IPS-NIHi11 (cell line): ENCODE measurements around the gene PRKCA.
"Not testable (repeated sequence)": the region's sequence is repeated elsewhere in the genome, so short reads cannot be mapped to it uniquely, and the experiment has no call there.

Experiments
- DNase-seq: peaks from one replicate; pipeline ENCODE4 v3.0.0; 2012; ENCODE audit warnings: mixed read lengths, low spot score

The PRKCA gene

GRCh38 chr17:66353937-66354401, 51.6 kb downstream of the PRKCA start:
- no peak for DNase-seq

GRCh38 chr17:66354472-66354871, 52.1 kb downstream of the PRKCA start:
- DNase-seq, result no peak

GRCh38 chr17:66354981-66355380, 52.6 kb downstream of the PRKCA start:
- no peak for DNase-seq

GRCh38 chr17:66355510-66355909, 53.1 kb downstream of the PRKCA start:
- no peak for DNase-seq

GRCh38 chr17:66357037-66357436, 54.6 kb downstream of the PRKCA start:
- no peak for DNase-seq

- DNase-seq, result no peak
These were observed 56.9 kb downstream of the PRKCA start for GRCh38 chr17:66359351-66359750.

- not testable (repeated sequence) for DNase-seq
These were observed 58.6 kb downstream of the PRKCA start for GRCh38 chr17:66360961-66361565.

GRCh38 chr17:66364508-66364907, 62.1 kb downstream of the PRKCA start:
- DNase-seq, result no peak

- DNase-seq, result no peak
These were observed 62.6 kb downstream of the PRKCA start for GRCh38 chr17:66364990-66365490.

GRCh38 chr17:66365903-66366302, 63.5 kb downstream of the PRKCA start:
- DNase-seq, result no peak

GRCh38 chr17:66367107-66367506, 64.7 kb downstream of the PRKCA start:
- no peak for DNase-seq

GRCh38 chr17:66369830-66370229, 67.4 kb downstream of the PRKCA start:
- no peak for DNase-seq

GRCh38 chr17:66371561-66371960, 69.1 kb downstream of the PRKCA start:
- DNase-seq, result no peak

GRCh38 chr17:66372182-66372581, 69.8 kb downstream of the PRKCA start:
- DNase-seq, result no peak

GRCh38 chr17:66373079-66373478, 70.7 kb downstream of the PRKCA start:
- no peak for DNase-seq

- no peak for DNase-seq
These were observed 71.8 kb downstream of the PRKCA start for GRCh38 chr17:66373944-66374817.

- DNase-seq, result no peak
These were observed 72.7 kb downstream of the PRKCA start for GRCh38 chr17:66375121-66375520.

- DNase-seq, result no peak
These were observed 75.9 kb downstream of the PRKCA start for GRCh38 chr17:66378296-66378695.

GRCh38 chr17:66379544-66379943, 77.1 kb downstream of the PRKCA start:
- no peak for DNase-seq

- no peak for DNase-seq
These were observed 77.6 kb downstream of the PRKCA start for GRCh38 chr17:66379996-66380395.

- no peak for DNase-seq
These were observed 79.4 kb downstream of the PRKCA start for GRCh38 chr17:66381701-66382362.

- DNase-seq, result no peak
These were observed 80.9 kb downstream of the PRKCA start for GRCh38 chr17:66383333-66383732.
